Superior temporal gyrus (tissue), 1 donor: ENCODE data around the gene RBM25.
A peak's percentile ranks its signal among the peaks of the same experiment; 100 is the strongest.

Experiments
- DNase-seq: peaks from one replicate; pipeline ENCODE4 v3.0.0-alpha.2; 2016; ENCODE audit errors: extremely low spot score

RBM25 gene

DNA sequence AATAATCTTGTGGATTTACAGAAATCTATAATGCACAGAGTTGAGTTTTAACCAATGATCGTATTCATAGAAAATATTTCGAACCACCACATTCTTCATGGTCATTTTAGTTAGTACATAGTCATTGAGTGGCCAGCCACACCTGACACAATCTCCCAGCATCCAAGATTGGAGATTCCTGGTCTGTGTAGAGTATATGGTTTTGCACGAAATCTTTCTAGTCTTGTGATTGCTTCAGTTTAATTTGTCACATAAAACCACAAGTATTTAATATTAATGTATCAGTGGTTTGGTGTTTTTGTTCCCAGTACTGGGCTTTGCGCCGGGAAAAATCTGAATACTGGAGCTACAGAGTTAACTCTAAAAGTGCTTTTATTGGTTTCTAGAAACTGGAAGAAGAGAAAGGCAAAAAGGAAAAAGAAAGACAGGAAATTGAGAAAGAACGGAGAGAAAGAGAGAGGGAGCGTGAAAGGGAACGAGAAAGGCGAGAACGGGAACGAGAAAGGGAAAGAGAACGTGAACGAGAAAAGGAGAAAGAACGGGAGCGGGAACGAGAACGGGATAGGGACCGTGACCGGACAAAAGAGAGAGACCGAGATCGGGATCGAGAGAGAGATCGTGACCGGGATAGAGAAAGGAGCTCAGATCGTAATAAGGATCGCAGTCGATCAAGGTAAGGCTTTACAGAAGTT, 44.6 kb downstream of the RBM25 start:
- DNase-seq: no peak

DNA sequence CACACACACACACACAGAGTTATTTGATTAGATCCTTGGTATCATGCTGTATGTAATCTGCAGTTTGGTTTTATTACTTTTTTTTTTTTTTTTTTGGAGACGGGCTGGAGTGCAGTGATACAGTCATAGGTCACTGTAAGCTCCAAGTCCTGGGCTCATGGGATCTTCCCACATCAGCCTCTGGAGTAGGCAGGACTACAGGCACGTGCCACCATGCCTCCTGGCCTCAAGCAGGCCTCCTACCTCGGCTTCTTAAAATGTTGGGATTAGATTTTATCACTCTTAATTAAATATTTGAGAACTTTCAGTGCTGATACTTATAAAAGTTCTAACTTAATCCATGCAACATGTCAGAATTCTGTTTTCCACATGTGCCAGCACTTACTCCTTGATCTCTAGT, 46.7 kb downstream of the RBM25 start:
- no peak for DNase-seq

DNA sequence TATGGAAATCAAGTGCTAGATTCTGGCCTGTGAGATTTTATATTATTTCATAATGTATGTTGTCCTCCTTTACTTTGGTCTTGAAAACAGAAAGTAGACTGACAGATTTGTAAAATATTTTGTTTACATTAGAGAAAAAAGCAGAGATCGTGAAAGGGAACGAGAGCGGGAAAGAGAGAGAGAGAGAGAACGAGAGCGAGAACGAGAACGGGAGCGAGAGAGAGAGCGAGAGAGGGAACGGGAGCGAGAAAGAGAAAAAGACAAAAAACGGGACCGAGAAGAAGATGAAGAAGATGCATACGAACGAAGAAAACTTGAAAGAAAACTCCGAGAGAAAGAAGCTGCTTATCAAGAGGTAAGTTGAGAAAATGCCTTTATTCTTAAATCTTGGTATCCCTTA, 47.4 kb downstream of the RBM25 start:
- no peak for DNase-seq

- DNase-seq: no peak
Observed at GRCh38 chr14:73116079-73116665, 57.8 kb downstream of the RBM25 start.

- no peak for DNase-seq
Observed at GRCh38 chr14:73124180-73124894, 66.0 kb downstream of the RBM25 start.

DNA sequence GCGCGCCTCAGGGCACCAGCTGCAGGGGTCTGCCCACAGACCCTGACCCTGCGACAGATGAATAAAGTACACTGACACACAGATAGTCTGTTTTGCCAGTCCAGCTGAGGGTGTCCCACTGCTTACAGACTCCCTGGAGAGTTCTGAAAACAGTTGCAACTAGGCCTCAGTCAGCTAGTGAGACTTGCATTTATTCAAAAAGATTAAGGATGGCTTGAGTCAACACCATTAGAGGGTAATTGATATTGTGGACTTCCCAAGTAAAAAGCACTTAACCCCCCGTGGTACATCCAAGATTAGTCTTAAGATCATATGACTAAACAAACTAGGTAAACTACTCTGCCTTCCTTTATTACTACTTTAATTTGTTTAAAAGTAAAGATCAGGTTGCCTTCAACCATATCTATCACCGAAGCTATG, 66.8 kb downstream of the RBM25 start:
- DNase-seq: no peak

DNA sequence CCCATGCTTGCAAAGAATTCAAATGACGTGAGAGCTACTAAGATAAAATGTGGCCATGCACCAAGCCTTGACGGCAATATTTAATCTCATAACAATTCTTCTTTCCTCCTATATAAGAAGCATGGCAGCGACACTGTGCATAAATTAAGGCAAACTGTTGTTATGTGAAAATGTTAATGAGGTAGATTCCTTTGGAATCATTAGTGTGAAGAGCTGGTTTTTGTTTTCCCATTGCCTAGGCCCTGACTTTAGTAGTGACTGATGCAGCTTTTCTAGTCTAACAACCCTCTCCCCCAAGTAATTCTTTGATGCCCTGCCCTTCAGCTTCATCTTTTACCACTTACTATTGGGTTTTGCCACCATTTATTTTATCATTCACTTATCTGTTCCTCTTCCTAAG, 67.4 kb downstream of the RBM25 start:
- DNase-seq: no peak

DNA sequence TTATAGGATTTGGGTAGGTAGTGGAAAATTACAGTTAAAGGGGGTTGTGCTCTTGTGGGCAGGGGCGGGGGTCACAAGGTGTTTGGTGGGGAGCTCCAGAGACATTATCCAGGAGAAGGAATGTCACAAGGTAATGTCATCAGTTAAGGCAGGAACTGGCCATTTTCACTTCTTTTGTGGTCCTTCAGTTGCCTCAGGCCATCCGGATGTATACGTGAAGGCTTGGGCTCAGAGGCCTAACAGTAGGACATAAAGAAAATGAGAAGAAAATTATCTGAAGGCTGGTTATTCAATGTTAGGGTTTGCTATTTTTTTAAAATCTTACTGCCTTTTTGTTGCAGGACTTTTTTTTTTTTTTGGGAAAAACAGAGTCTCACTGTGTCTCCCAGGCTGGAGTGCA, 75.5 kb downstream of the RBM25 start:
- DNase-seq: no peak

DNA sequence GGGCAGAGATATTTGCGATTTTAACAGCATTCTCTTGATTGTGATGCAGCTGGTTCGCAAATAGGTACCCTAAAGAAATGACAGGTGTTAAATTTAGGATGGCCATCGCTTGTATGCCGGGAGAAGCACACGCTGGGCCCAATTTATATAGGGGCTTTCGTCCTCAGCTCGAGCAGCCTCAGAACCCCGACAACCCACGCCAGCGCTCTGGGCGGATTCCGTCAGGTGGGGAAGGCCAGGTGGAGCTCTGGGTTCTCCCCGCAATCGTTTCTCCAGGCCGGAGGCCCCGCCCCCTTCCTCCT, 77.7 kb downstream of the RBM25 start:
- no peak for DNase-seq

DNA sequence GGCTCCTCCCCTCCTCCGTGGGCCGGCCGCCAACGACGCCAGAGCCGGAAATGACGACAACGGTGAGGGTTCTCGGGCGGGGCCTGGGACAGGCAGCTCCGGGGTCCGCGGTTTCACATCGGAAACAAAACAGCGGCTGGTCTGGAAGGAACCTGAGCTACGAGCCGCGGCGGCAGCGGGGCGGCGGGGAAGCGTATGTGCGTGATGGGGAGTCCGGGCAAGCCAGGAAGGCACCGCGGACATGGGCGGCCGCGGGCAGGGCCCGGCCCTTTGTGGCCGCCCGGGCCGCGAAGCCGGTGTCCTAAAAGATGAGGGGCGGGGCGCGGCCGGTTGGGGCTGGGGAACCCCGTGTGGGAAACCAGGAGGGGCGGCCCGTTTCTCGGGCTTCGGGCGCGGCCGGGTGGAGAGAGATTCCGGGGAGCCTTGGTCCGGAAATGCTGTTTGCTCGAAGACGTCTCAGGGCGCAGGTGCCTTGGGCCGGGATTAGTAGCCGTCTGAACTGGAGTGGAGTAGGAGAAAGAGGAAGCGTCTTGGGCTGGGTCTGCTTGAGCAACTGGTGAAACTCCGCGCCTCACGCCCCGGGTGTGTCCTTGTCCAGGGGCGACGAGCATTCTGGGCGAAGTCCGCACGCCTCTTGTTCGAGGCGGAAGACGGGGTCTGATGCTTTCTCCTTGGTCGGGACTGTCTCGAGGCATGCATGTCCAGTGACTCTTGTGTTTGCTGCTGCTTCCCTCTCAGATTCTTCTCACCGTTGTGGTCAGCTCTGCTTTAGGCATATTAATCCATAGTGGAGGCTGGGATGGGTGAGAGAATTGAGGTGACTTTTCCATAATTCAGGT, 78.3 kb downstream of the RBM25 start, which contains the start of gene PSEN1:
Gene PSEN1 (plus strand): TSS at position 121 of the 839 bp plus-strand sequence. CDS start 11,513 bp downstream, outside the sequence.
- peak; percentile 96 for DNase-seq

DNA sequence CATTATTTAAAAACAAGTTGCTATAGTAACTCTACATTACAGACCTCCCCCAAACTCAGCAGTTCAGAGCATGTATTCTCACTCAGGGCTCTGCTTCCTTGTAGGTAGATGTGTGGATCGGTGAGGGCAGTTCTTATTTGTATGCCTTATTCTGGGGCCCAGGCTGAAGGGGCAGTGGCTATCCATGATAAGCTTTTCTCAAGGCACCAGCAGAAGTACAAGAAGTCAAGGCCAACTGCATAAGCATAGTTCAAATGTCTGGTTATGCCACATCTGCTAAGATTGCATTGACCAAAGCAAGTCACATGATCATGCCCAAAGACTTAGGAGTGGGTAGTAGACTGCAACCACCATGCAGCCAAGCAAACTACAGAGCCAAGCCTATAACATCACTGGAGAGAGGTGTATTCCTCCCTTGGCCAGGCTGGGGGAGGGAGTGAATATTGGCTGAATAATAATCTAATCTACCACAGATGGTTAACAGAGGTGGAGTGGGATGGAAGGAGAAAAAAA, 82.5 kb downstream of the RBM25 start:
- DNase-seq: no peak

DNA sequence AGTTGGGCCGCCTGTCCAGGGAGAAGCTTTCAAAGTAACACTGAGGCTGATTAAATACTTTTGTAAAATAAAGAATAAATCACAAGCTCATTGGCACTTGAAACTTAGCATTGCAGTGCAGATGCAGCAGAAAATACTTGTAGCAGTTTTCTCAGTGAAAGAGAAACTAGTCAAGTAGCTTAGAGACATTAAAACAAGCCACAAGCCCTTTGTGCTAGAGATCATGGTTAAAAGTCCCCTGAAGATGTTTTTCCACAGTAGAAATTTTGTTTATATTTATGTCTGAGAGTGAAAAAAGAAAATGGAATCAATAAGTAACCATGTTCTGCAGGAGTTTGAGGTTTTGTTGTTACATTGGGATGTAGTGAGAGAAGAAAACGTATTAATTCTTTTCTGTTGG, 83.9 kb downstream of the RBM25 start:
- peak; percentile 70 for DNase-seq

DNA sequence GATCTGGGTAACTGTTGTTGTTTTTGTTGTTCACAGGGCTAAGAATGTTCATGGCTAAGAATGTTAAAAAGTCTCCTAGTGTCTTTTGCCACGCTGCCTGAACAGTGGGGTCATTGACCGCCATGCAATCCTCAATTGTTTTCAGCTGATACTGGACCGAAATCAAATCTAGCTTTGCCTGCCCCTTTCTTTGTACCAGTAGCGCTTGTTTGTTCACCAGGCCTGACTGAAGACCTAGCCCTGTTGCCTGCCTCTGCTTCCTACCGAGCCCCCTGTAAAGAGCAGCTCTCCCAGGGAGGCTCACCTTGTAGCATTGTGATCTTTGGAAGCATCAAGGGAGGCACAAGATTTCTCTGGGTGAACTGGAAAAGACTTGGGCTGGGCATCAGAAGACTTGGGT, 84.7 kb downstream of the RBM25 start:
- peak; percentile 95 for DNase-seq

DNA sequence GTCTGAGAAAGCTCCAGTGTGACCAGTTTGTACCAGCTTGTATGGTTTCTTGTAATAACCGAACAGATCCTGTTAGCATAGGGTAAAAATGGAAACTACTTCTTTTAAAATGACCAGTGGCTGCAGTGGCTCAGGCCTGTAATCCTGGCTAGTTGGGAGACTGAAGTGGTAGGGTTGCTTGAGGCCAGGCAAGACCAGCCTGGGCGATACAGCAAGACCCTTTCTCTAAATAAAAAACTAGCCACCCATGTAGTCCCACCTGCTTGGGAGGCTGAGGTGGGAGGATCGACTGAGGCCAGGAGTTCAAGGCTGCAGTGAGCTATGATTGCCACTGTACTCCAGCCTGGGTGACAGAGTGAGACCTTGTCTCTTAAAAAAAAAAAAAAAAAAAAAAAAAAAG, 85.3 kb downstream of the RBM25 start:
- DNase-seq: no peak

DNA sequence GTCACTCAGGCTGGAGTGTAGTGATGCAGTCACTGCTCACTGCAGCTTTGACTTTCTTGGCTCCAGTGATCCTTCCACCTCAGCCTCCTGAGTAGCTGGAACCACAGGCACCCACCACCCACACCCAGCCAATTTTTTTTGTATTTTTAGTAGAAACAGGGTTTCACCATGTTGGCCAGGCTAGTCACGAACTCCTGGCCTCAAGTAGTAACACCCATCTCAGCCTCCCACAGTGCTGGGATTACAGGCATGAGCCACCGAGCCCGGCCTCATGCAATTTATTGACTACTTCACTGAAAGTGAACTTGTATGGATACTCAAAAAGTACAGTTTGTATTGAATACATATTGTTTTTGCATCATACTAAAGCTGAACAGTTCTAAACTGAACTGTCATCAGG, 87.0 kb downstream of the RBM25 start:
- no peak for DNase-seq

DNA sequence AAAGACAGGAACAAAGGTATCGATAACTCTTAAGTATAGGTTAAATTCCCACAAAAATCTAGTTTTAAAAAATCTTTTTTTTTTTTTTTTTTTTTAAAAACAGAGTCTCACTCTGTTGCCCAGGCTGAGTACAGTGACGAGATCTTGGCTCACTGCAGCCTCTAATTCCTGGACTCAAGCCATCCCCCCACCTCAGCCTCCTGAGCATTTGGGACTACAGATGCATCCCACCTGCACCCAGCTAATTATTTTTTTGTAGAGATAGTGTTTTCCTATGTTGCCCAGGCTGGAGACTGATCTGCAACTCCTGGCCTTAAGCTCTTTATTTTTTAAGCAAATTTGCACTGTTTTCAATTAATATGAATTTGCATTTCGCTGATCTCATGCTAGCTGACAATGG, 87.8 kb downstream of the RBM25 start:
- DNase-seq: no peak

DNA sequence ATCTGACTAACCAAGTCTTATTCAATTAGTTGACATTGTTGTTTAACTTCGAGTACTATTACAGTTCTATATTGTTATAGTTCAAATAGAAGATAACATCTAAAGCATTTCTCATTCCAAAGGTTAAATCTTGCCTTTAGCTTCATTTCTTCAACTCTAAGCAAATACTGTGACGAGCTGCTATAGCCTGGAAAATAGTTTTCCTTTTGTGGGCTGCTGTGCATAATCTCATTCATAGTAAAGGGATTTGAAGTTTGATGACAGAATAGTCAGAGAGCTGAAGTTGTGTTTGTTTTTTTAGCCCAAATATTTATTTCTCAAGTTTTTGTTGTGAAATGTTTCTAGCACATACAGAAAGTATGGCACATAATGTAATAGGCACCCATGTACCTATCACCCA, 91.4 kb downstream of the RBM25 start:
- no peak for DNase-seq

DNA sequence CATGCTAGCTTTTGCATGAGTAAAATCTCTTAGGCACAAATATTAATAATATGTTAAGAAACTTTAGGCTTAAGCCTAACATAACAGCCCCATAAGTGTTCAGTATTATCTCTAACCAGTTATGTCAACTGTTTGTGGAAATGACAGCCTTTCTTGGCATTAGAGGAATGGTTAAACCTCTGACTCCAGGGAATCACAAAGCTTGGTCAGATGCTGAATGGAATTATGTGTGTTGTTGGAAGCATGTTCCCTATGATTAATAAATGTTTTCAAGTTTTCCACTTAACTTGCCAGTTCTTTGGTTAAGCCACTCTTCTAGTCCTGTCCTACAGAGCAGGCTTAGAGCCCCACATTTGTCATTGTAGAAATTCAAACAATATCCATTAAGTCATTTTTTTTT, 94.9 kb downstream of the RBM25 start:
- no peak for DNase-seq

DNA sequence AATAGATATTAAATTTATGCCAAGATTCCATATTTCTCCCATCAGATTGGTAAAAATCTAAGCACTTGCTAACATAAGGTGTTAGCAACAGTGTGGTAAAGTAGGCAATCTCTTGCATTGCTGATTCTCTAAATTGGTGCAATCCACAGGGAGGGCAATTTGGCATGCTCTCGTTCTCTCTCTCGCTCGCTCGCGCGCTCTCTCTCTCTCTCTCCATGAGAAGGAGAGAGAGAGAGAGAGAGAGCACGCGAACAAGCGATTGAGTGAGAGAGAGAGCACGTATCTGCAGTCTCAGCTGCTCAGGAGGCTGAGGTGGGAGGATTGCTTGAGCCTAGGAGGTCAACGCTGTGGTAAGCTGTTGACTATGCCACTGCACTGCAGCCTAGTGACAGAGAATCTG, 103.9 kb downstream of the RBM25 start:
- peak; percentile 58 for DNase-seq

GRCh38 chr14:73166399-73166798, 108.1 kb downstream of the RBM25 start:
- DNase-seq: no peak

DNA sequence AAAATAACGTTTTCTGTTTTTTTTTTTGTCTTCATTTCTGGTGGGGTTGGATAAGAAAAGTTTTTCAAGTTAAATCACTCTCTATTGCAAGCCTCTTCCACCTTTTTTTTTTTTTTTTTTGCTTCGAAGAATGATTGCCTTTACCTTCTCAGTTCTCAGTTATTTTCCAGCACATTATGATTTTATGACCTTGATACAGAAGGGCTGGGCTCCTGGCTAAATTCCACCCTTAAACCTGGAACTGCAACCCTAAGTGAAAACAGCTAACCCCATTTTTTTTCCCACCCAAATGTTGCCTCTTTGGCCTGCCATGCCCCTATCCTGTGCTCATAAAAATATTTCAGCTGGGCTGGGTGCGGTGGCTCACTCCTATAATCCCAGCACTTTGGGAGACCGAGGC, 109.4 kb downstream of the RBM25 start:
- DNase-seq: no peak

GRCh38 chr14:73168274-73168673, 109.9 kb downstream of the RBM25 start:
- peak; percentile 95 for DNase-seq
